Liver (tissue), 9 donors: Measurements from ENCODE around the gene COL15A1. TPM values are rescaled to one million over a fixed set of nuclear protein-coding genes. Genes with fewer than 3 reads are reported as not detected.

ENCODE experiments used
- DNase-seq: peaks from one replicate; pipeline ENCODE4 v3.0.0-alpha.2; 2017; ENCODE audit warnings: low spot score
- H3K27ac ChIP-seq, 2 donors: one replicate each; pipeline ENCODE4 v1.7.0; 2013; ENCODE audit warnings: inconsistent platforms in 2 of 2, low read length in 2 of 2, control low read depth in 1 of 2, low read depth in 1 of 2, mild to moderate bottlenecking in 1 of 2
- H3K27me3 ChIP-seq, 4 donors: one replicate each; pipeline versions ENCODE4 v1.6.1 to v1.7.0; 2013; ENCODE audit warnings: low read length in 3 of 4, inconsistent platforms in 1 of 4, mild to moderate bottlenecking in 1 of 4, moderate library complexity in 1 of 4; ENCODE audit not compliant: control insufficient read depth in 4 of 4, insufficient read depth in 4 of 4
- H3K36me3 ChIP-seq, 4 donors: one replicate each; pipeline versions ENCODE4 v1.6.1 to v1.7.0; 2013; ENCODE audit warnings: low read length in 3 of 4, mild to moderate bottlenecking in 3 of 4, low read depth in 1 of 4, moderate library complexity in 1 of 4; ENCODE audit not compliant: control insufficient read depth in 4 of 4, insufficient read depth in 3 of 4
- H3K4me1 ChIP-seq, 4 donors: one replicate each; pipeline versions ENCODE4 v1.6.1 to v1.7.0; 2013; ENCODE audit warnings: low read length in 3 of 4, mild to moderate bottlenecking in 3 of 4, moderate library complexity in 1 of 4; ENCODE audit not compliant: control insufficient read depth in 4 of 4, insufficient read depth in 4 of 4
- H3K4me3 ChIP-seq, 3 donors: one replicate each; pipeline versions ENCODE4 v1.6.1 to v1.7.0; 2013; ENCODE audit warnings: low read length in 3 of 3, control low read depth in 1 of 3, low read depth in 1 of 3, mild to moderate bottlenecking in 1 of 3
- H3K9ac ChIP-seq, 2 donors: one replicate each; pipeline ENCODE4 v1.7.0; 2013; ENCODE audit warnings: low read length in 2 of 2, mild to moderate bottlenecking in 2 of 2, moderate library complexity in 2 of 2, control low read depth in 1 of 2, low read depth in 1 of 2
- H3K9me3 ChIP-seq, 4 donors: one replicate each; pipeline versions ENCODE4 v1.6.1 to v1.7.0; 2013; ENCODE audit warnings: low read length in 3 of 4; ENCODE audit not compliant: control insufficient read depth in 4 of 4
- CTCF ChIP-seq: fragments of 150-350 bp; IDR thresholded peaks from 2 replicates; pipeline ENCODE4 v1.5.1; 2017; ENCODE audit warnings: improper control_type of control experiment, low read depth, low read length; ENCODE audit not compliant: missing input control
- EGR1 ChIP-seq, 2 donors: IDR thresholded peaks; 2 replicates each; pipeline ENCODE4 v1.6.1; 2016 to 2018; ENCODE audit warnings: antibody characterized with exemption in 2 of 2, low read depth in 2 of 2
- FOXA2 ChIP-seq: IDR thresholded peaks from 2 replicates; pipeline ENCODE4 v1.6.1; 2016; ENCODE audit warnings: antibody characterized with exemption
- GABPA ChIP-seq, 2 donors: IDR thresholded peaks in 1 of 2; conservative IDR thresholded peaks in 1 of 2; 2 replicates each; pipeline ENCODE4 v1.6.1; 2016; ENCODE audit warnings: antibody characterized with exemption in 2 of 2, mild to moderate bottlenecking in 1 of 2, moderate library complexity in 1 of 2
- HNF4G ChIP-seq: IDR thresholded peaks from 2 replicates; pipeline ENCODE4 v1.6.1; 2016; ENCODE audit warnings: antibody characterized with exemption
- JUND ChIP-seq, 2 donors: IDR thresholded peaks; 2 replicates each; pipeline ENCODE4 v1.6.1; 2016; ENCODE audit warnings: antibody characterized with exemption in 2 of 2
- MAX ChIP-seq: IDR thresholded peaks from 2 replicates; pipeline ENCODE4 v1.6.1; 2016; ENCODE audit warnings: antibody characterized with exemption
- NR2F2 ChIP-seq: IDR thresholded peaks from 2 replicates; pipeline ENCODE4 v1.6.1; 2016; ENCODE audit warnings: antibody characterized with exemption
- RAD21 ChIP-seq, 2 donors: IDR thresholded peaks; 2 replicates each; pipeline ENCODE4 v1.6.1; 2016; ENCODE audit warnings: antibody characterized with exemption in 2 of 2, mild to moderate bottlenecking in 2 of 2
- REST ChIP-seq: IDR thresholded peaks from 2 replicates; pipeline ENCODE4 v1.6.1; 2016; ENCODE audit warnings: antibody characterized with exemption, mild to moderate bottlenecking
- SP1 ChIP-seq: IDR thresholded peaks from 2 replicates; pipeline ENCODE4 v1.6.1; 2018; ENCODE audit warnings: antibody characterized with exemption, mild to moderate bottlenecking
- TAF1 ChIP-seq: conservative IDR thresholded peaks from 2 replicates; pipeline ENCODE4 v1.6.1; 2016; ENCODE audit warnings: antibody characterized with exemption, mild to moderate bottlenecking
- YY1 ChIP-seq: IDR thresholded peaks from 2 replicates; pipeline ENCODE4 v1.6.1; 2016; ENCODE audit warnings: antibody characterized with exemption, mild to moderate bottlenecking
- ZBTB33 ChIP-seq: IDR thresholded peaks from 2 replicates; pipeline ENCODE4 v1.6.1; 2016; ENCODE audit warnings: antibody characterized with exemption
- WGBS: extraction: QIAGEN DNeasy Blood & Tissue Kit; methylation state at CpG from one replicate; pipeline ENCODE4 v1.1.7; 2013; 5-methylcytosine and 5-hydroxymethylcytosine counted together
- polyA plus RNA-seq, 2 donors: library from polyadenylated mRNA; stranded (reverse) in 1 of 2; unstranded in 1 of 2; fragments of 200-250 nt in 1 of 2; fragments of >200 nt in 1 of 2; fragmentation: Nextera tagmentation in 1 of 2; extraction: Ambion mirVana in 1 of 2; gene quantifications; one replicate each; pipeline versions ENCODE4 v1.2.1 to v1.2.3, GENCODE V29; 2013 to 2015
- total RNA-seq, 2 donors: library from RNA; depleted of rRNA; stranded (reverse); fragments of >200 nt; gene quantifications; one replicate each; pipeline ENCODE4 v1.2.3, GENCODE V29; 2014
- donor health status: healthy.
- donor health status: healthy.
- donor health status: healthy.
- donor health status: healthy.
- donor health status: healthy.

The COL15A1 gene
- total and polyA plus RNA-seq, 4 donors = 0.10 to 0.42 (median 0.24) TPM

- no peak for TF ChIP-seq FOXA2
- TF ChIP-seq EGR1 (IDR thresholded peaks at IDR 0.05; ENCODE audit: low read depth in 2 of 2) = no peak
- TF ChIP-seq SP1 = no peak
- TF ChIP-seq NR2F2 = no peak
- no peak for TF ChIP-seq MAX
- no peak for TF ChIP-seq GABPA (IDR thresholded peaks at IDR 0.05 in 1 of 2, conservative IDR thresholded peaks at IDR 0.05 in 1 of 2)
- TF ChIP-seq ZBTB33 = no peak
- no peak for TF ChIP-seq YY1
- no peak for TF ChIP-seq JUND (IDR thresholded peaks at IDR 0.05)
- no peak for TF ChIP-seq CTCF
- TF ChIP-seq RAD21 (IDR thresholded peaks at IDR 0.05) = no peak
- no peak for TF ChIP-seq HNF4G
- no peak overlapping the region for H3K4me3 ChIP-seq
- H3K9ac ChIP-seq = no peak overlapping the region
- no peaks in the 10 kb centered on the region for H3K9me3 ChIP-seq
- H3K4me1 ChIP-seq = no peaks in the 10 kb centered on the region
- H3K27me3 ChIP-seq = peaks cover 0 to 8% (median 0%) of the 10 kb centered on the region in 4 donors
- no peak for DNase-seq
- 93% methylated on average over 8 of the region's 8 CpGs for WGBS
- no peak overlapping the region for H3K27ac ChIP-seq
- no peaks in the 10 kb centered on the region for H3K36me3 ChIP-seq
Observed at GRCh38 chr9:99073985-99074901, 130.5 kb downstream of the COL15A1 start.

DNA sequence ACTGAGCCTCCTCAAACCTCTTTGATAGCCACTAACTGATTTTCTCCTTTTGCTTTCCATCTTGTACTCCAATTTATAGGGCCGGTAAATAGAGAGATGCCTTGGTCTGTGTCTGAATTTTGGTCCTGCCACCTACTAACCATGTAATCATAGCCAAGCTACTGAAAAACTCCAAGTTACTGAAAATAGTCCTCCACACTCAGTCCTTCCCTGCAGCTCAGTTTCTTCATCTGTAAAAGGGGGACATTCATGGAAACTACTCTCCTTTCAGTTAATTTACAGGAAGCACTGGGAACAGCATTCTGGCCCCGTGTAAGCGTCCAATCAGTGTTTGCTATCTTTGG is 131.2 kb downstream of the COL15A1 start:
- Histone ChIP-seq H3K4me3 (no peak overlapping the region), H3K9ac (no peak overlapping the region), H3K36me3 (no peaks in the 10 kb centered on the region), H3K27me3 (peaks cover 0 to 9% (median 1%) of the 10 kb centered on the region in 4 donors), H3K4me1 (no peaks in the 10 kb centered on the region), H3K9me3 (no peaks in the 10 kb centered on the region), H3K27ac (no peak overlapping the region)
- WGBS = 79% methylated on average over 3 of the region's 3 CpGs
- no peak for TF ChIP-seq MAX
- TF ChIP-seq HNF4G = no peak
- no peak for TF ChIP-seq SP1
- TF ChIP-seq REST = no peak
- no peak for TF ChIP-seq FOXA2
- TF ChIP-seq TAF1 = no peak
- no peak for DNase-seq
